Measurements from ENCODE around the gene RELN.

Gene RELN

GRCh38 chr7:103657474-103657894, 332.0 kb downstream of the RELN start:
- no peak overlapping the region for H3K9ac ChIP-seq (ENCODE audit: low read length)
- no peaks in the 10 kb centered on the region for H3K27me3 ChIP-seq (ENCODE audit: control insufficient read depth, insufficient read depth, low read length)
- no peaks in the 10 kb centered on the region for H3K4me1 ChIP-seq (ENCODE audit: control insufficient read depth, insufficient read depth, low read length)
- no peak overlapping the region for H3K27ac ChIP-seq (ENCODE audit: low read depth, low read length)
- no peaks in the 10 kb centered on the region for H3K36me3 ChIP-seq (ENCODE audit: control insufficient read depth, insufficient read depth, low read length)
- H3K4me3 ChIP-seq (ENCODE audit: low read length): no peak overlapping the region

GRCh38 chr7:103656221-103656620, 333.2 kb downstream of the RELN start:
- Histone ChIP-seq H3K27ac (ENCODE audit: low read depth, low read length) (no peak overlapping the region), H3K9ac (ENCODE audit: low read length) (no peak overlapping the region), H3K36me3 (ENCODE audit: control insufficient read depth, insufficient read depth, low read length) (no peaks in the 10 kb centered on the region), H3K27me3 (ENCODE audit: control insufficient read depth, insufficient read depth, low read length) (no peaks in the 10 kb centered on the region), H3K4me3 (ENCODE audit: low read length) (no peak overlapping the region), H3K4me1 (ENCODE audit: control insufficient read depth, insufficient read depth, low read length) (no peaks in the 10 kb centered on the region)

GRCh38 chr7:103651593-103652377, 337.7 kb downstream of the RELN start:
- H3K36me3 ChIP-seq (ENCODE audit: control insufficient read depth, insufficient read depth, low read length): no peaks in the 10 kb centered on the region
- no peak overlapping the region for H3K27ac ChIP-seq (ENCODE audit: low read depth, low read length)
- H3K4me1 ChIP-seq (ENCODE audit: control insufficient read depth, insufficient read depth, low read length): no peaks in the 10 kb centered on the region
- H3K4me3 ChIP-seq (ENCODE audit: low read length): no peak overlapping the region
- H3K9ac ChIP-seq (ENCODE audit: low read length): no peak overlapping the region
- no peaks in the 10 kb centered on the region for H3K27me3 ChIP-seq (ENCODE audit: control insufficient read depth, insufficient read depth, low read length)

- Histone ChIP-seq H3K9ac (ENCODE audit: low read length) (no peak overlapping the region), H3K4me3 (ENCODE audit: low read length) (no peak overlapping the region)
Measured at GRCh38 chr7:103649052-103649451, 340.4 kb downstream of the RELN start.

GRCh38 chr7:103648135-103648534, 341.3 kb downstream of the RELN start:
- H3K4me1 ChIP-seq (ENCODE audit: control insufficient read depth, insufficient read depth, low read length): no peaks in the 10 kb centered on the region
- H3K4me3 ChIP-seq (ENCODE audit: low read length): no peak overlapping the region
- H3K9ac ChIP-seq (ENCODE audit: low read length): no peak overlapping the region
- no peak overlapping the region for H3K27ac ChIP-seq (ENCODE audit: low read depth, low read length)
- no peaks in the 10 kb centered on the region for H3K27me3 ChIP-seq (ENCODE audit: control insufficient read depth, insufficient read depth, low read length)
- no peaks in the 10 kb centered on the region for H3K36me3 ChIP-seq (ENCODE audit: control insufficient read depth, insufficient read depth, low read length)

More at GRCh38 chr7:103649052-103649451, 340.4 kb downstream of the RELN start:
- H3K36me3 ChIP-seq (ENCODE audit: control insufficient read depth, insufficient read depth, low read length): no peaks in the 10 kb centered on the region
- H3K4me1 ChIP-seq (ENCODE audit: control insufficient read depth, insufficient read depth, low read length): no peaks in the 10 kb centered on the region
- no peak overlapping the region for H3K27ac ChIP-seq (ENCODE audit: low read depth, low read length)
- H3K27me3 ChIP-seq (ENCODE audit: control insufficient read depth, insufficient read depth, low read length): no peaks in the 10 kb centered on the region

- Histone ChIP-seq H3K4me1 (ENCODE audit: control insufficient read depth, insufficient read depth, low read length) (no peaks in the 10 kb centered on the region), H3K4me3 (ENCODE audit: low read length) (no peak overlapping the region), H3K9ac (ENCODE audit: low read length) (no peak overlapping the region), H3K27me3 (ENCODE audit: control insufficient read depth, insufficient read depth, low read length) (no peaks in the 10 kb centered on the region), H3K36me3 (ENCODE audit: control insufficient read depth, insufficient read depth, low read length) (no peaks in the 10 kb centered on the region), H3K27ac (ENCODE audit: low read depth, low read length) (no peak overlapping the region)
Measured at GRCh38 chr7:103644319-103644718, 345.1 kb downstream of the RELN start.

- H3K27ac ChIP-seq (ENCODE audit: low read depth, low read length): no peak overlapping the region
- no peak overlapping the region for H3K4me3 ChIP-seq (ENCODE audit: low read length)
- no peaks in the 10 kb centered on the region for H3K36me3 ChIP-seq (ENCODE audit: control insufficient read depth, insufficient read depth, low read length)
- H3K27me3 ChIP-seq (ENCODE audit: control insufficient read depth, insufficient read depth, low read length): no peaks in the 10 kb centered on the region
- no peaks in the 10 kb centered on the region for H3K4me1 ChIP-seq (ENCODE audit: control insufficient read depth, insufficient read depth, low read length)
- H3K9ac ChIP-seq (ENCODE audit: low read length): no peak overlapping the region
Measured at GRCh38 chr7:103640031-103640779, 349.3 kb downstream of the RELN start.

- Histone ChIP-seq H3K27ac (ENCODE audit: low read depth, low read length) (no peak overlapping the region), H3K4me1 (ENCODE audit: control insufficient read depth, insufficient read depth, low read length) (no peaks in the 10 kb centered on the region), H3K27me3 (ENCODE audit: control insufficient read depth, insufficient read depth, low read length) (no peaks in the 10 kb centered on the region), H3K9ac (ENCODE audit: low read length) (no peak overlapping the region), H3K36me3 (ENCODE audit: control insufficient read depth, insufficient read depth, low read length) (no peaks in the 10 kb centered on the region), H3K4me3 (ENCODE audit: low read length) (no peak overlapping the region)
Measured at GRCh38 chr7:103637726-103638125, 351.7 kb downstream of the RELN start.

- Histone ChIP-seq H3K4me3 (ENCODE audit: low read length) (no peak overlapping the region), H3K36me3 (ENCODE audit: control insufficient read depth, insufficient read depth, low read length) (no peaks in the 10 kb centered on the region), H3K27me3 (ENCODE audit: control insufficient read depth, insufficient read depth, low read length) (no peaks in the 10 kb centered on the region), H3K9ac (ENCODE audit: low read length) (no peak overlapping the region), H3K4me1 (ENCODE audit: control insufficient read depth, insufficient read depth, low read length) (no peaks in the 10 kb centered on the region), H3K27ac (ENCODE audit: low read depth, low read length) (no peak overlapping the region)
Measured at GRCh38 chr7:103637094-103637493, 352.4 kb downstream of the RELN start.

GRCh38 chr7:103636153-103636552, 353.3 kb downstream of the RELN start:
- Histone ChIP-seq H3K9ac (ENCODE audit: low read length) (no peak overlapping the region), H3K27ac (ENCODE audit: low read depth, low read length) (no peak overlapping the region), H3K27me3 (ENCODE audit: control insufficient read depth, insufficient read depth, low read length) (no peaks in the 10 kb centered on the region), H3K4me3 (ENCODE audit: low read length) (no peak overlapping the region), H3K36me3 (ENCODE audit: control insufficient read depth, insufficient read depth, low read length) (no peaks in the 10 kb centered on the region), H3K4me1 (ENCODE audit: control insufficient read depth, insufficient read depth, low read length) (no peaks in the 10 kb centered on the region)

- Histone ChIP-seq H3K9ac (ENCODE audit: low read length) (no peak overlapping the region), H3K4me3 (ENCODE audit: low read length) (no peak overlapping the region), H3K36me3 (ENCODE audit: control insufficient read depth, insufficient read depth, low read length) (no peaks in the 10 kb centered on the region), H3K27ac (ENCODE audit: low read depth, low read length) (no peak overlapping the region), H3K4me1 (ENCODE audit: control insufficient read depth, insufficient read depth, low read length) (no peaks in the 10 kb centered on the region), H3K27me3 (ENCODE audit: control insufficient read depth, insufficient read depth, low read length) (no peaks in the 10 kb centered on the region)
Measured at GRCh38 chr7:103632972-103633371, 356.5 kb downstream of the RELN start.

- H3K9ac ChIP-seq (ENCODE audit: low read length): no peak overlapping the region
- H3K27ac ChIP-seq (ENCODE audit: low read depth, low read length): no peak overlapping the region
- H3K27me3 ChIP-seq (ENCODE audit: control insufficient read depth, insufficient read depth, low read length): no peaks in the 10 kb centered on the region
- H3K4me3 ChIP-seq (ENCODE audit: low read length): no peak overlapping the region
- H3K4me1 ChIP-seq (ENCODE audit: control insufficient read depth, insufficient read depth, low read length): no peaks in the 10 kb centered on the region
- H3K36me3 ChIP-seq (ENCODE audit: control insufficient read depth, insufficient read depth, low read length): no peaks in the 10 kb centered on the region
Measured at GRCh38 chr7:103632005-103632639, 357.3 kb downstream of the RELN start.

All from rectal smooth muscle tissue (tissue), 1 donor.